ENCODE data around the gene FAM181A. TPM values are rescaled to one million over a fixed set of nuclear protein-coding genes. Genes with fewer than 3 reads are reported as not detected.

Gene FAM181A
- total RNA-seq, 1 experiment from 2014 or later, result not detected

GRCh38 chr14:93901813-93902212 lies 25.3 kb upstream of the FAM181A start:
- Histone ChIP-seq H3K9ac (ENCODE audit: extremely low read depth, insufficient read length, low read length) (no peak overlapping the region), H3K4me1 (ENCODE audit: insufficient read depth, low read length) (no peaks in the 10 kb centered on the region), H2BK20ac (ENCODE audit: low read depth, low read length, poor library complexity, severe bottlenecking) (no peak overlapping the region), H3K9me3 (ENCODE audit: control insufficient read depth, low read depth, low read length) (no peaks in the 10 kb centered on the region), H3K14ac (ENCODE audit: insufficient read depth, low read length) (no peak overlapping the region), H3K27me3 (ENCODE audit: insufficient read depth, low read length) (no peaks in the 10 kb centered on the region), H4K8ac (replicated peaks; ENCODE audit: insufficient read length, low read depth, low read length) (no peak overlapping the region), H3K79me1 (ENCODE audit: insufficient read depth, low read depth, low read length, poor library complexity, severe bottlenecking) (no peaks in the 10 kb centered on the region), H3K56ac (ENCODE audit: insufficient read length, low read depth, low read length) (no peak overlapping the region), H4K20me1 (ENCODE audit: control insufficient read depth, insufficient read depth, insufficient read length) (no peaks in the 10 kb centered on the region), H2AFZ (ENCODE audit: low read length) (no peak overlapping the region), H2AK5ac (ENCODE audit: insufficient read length, low read length) (no peak overlapping the region), H2BK5ac (ENCODE audit: insufficient read length, low read length) (no peak overlapping the region), H3K4ac (ENCODE audit: low read depth, low read length) (no peak overlapping the region), H3K23ac (ENCODE audit: insufficient read length, low read depth, low read length) (no peak overlapping the region), H4K91ac (ENCODE audit: insufficient read length, low read depth, low read length) (no peak overlapping the region), H2BK12ac (ENCODE audit: insufficient read length, low read depth, low read length) (no peak overlapping the region), H3K23me2 (ENCODE audit: insufficient read length, low read depth, low read length, poor library complexity, severe bottlenecking) (no peaks in the 10 kb centered on the region), H2BK120ac (ENCODE audit: low read depth, low read length, poor library complexity, severe bottlenecking) (no peak overlapping the region), H3K79me2 (ENCODE audit: insufficient read depth, low read length) (no peaks in the 10 kb centered on the region), H3K4me2 (ENCODE audit: insufficient read depth, insufficient read length, low read length) (no peak overlapping the region), H2BK15ac (ENCODE audit: low read depth, low read length) (no peak overlapping the region), H4K5ac (ENCODE audit: insufficient read length, low read depth, low read length) (no peak overlapping the region), H3K18ac (ENCODE audit: insufficient read length, low read depth, low read length) (no peak overlapping the region), H3T11ph (ENCODE audit: low read length) (no peak overlapping the region), H3K27ac (ENCODE audit: insufficient read length, low read depth, low read length) (no peak overlapping the region)
- Mint-ChIP-seq H3K4me3 (no peak overlapping the region), H3K27me3 (ENCODE audit: low read depth) (peaks cover 1% of the 10 kb centered on the region), H3K9me3 (no peaks in the 10 kb centered on the region), H3K27ac (no peak overlapping the region), H3K36me3 (ENCODE audit: insufficient read depth in 1 of 3, low read depth in 3 of 3) (no peaks in the 10 kb centered on the region), H3K4me1 (peaks cover 14 to 17% of the 10 kb centered on the region in 2 experiments)
- no peak for DNase-seq
- TF ChIP-seq, protein P1, sequence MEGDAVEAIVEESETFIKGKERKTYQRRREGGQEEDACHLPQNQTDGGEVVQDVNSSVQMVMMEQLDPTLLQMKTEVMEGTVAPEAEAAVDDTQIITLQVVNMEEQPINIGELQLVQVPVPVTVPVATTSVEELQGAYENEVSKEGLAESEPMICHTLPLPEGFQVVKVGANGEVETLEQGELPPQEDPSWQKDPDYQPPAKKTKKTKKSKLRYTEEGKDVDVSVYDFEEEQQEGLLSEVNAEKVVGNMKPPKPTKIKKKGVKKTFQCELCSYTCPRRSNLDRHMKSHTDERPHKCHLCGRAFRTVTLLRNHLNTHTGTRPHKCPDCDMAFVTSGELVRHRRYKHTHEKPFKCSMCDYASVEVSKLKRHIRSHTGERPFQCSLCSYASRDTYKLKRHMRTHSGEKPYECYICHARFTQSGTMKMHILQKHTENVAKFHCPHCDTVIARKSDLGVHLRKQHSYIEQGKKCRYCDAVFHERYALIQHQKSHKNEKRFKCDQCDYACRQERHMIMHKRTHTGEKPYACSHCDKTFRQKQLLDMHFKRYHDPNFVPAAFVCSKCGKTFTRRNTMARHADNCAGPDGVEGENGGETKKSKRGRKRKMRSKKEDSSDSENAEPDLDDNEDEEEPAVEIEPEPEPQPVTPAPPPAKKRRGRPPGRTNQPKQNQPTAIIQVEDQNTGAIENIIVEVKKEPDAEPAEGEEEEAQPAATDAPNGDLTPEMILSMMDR (conservative IDR thresholded peaks at IDR 0.05), result no peak
- no CpG with 5 or more reads among the region's 6 CpGs for whole genome bisulfite sequencing (ENCODE audit: extremely low coverage, insufficient read length, low lambda C conversion rate)

Data from H9 (cell line).